ENCODE results near the gene KLHL26. TPM values are rescaled to one million over a fixed set of nuclear protein-coding genes. Genes with fewer than 3 reads are reported as not detected.

KLHL26 gene
- total RNA-seq, 1 donor from 2014 or later: 6.6 TPM

- ATAC-seq (peak; percentile 47), DNase-seq (ENCODE audit: missing footprints) (peak; percentile 81)
- intact Hi-C loops (cut with DNase I): no loop called here
Observed at GRCh38 chr19:18657590-18658365, 20.9 kb downstream of the KLHL26 start.

DNA sequence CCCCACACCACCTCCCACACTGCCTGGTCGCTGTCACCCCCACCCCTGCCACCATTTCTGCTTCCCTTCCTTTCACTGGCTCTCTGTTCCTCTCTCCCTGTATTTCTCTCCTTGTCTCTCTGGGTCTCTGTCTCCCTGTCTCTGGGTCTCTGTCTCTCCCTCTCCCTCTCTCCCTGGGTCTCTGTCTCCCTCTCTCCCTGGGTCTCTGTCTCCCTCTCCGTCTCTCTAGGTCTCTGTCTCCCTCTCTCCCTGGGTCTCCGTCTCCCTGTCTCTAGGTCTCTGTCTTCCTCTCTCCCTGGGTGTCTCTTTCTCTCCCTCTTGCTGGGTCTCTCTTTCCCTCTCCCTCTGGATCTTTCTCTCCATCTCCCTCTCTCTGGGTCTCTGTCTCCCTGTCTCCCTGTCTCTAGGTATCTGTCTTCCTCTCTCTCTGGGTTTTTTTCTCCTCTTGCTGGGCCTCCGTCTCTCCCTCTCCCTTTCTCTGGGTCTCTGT lies 21.6 kb downstream of the KLHL26 start:
- no peak for DNase-seq (ENCODE audit: missing footprints)
- intact Hi-C loops (cut with DNase I): no loop called here
- ATAC-seq: no peak

DNA sequence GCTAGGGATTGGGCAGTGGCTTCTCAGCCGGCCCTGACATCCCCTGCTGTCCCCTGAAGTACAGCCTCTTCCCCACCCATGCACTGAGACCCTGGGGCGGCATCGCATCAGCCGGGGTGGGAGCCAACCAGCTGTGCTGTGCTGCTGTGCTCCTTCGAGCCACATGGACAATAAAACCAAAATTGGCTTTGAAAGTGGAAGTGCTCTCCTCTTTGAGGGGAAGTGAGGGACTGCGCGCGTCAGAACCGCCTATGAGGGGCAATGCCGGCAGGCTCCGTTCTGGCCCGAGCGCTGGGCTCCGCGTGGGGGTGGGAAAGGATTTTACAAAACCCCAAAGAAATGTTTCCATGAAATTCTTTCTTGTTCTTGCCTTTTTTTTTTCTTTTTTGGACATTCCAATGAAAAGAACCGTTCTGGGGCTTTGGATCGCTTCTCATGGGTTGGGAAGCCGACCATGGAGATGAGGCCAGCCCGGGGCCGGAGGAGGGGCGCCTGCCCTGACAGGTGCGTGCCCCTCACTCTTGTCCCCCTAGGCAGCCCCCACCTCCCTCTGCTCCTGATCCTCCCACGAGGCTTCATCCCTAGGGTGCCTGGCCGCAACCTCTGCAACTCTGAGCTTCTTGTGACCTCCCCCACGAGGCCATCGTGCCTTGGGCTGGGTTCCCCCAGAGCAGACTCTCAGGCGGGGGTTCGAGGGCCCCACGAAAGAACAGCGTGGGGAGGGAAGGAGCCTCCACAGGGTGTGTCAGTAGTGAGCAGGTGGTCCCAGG lies 22.6 kb downstream of the KLHL26 start:
- peak; percentile 57 for ATAC-seq
- DNase-seq (ENCODE audit: missing footprints): peak; percentile 82
- intact Hi-C loops (cut with DNase I): loop anchor here (2.0 kb wide), 1 partner anchor 59 kb away; no protein-coding TSS in a partner anchor

DNA sequence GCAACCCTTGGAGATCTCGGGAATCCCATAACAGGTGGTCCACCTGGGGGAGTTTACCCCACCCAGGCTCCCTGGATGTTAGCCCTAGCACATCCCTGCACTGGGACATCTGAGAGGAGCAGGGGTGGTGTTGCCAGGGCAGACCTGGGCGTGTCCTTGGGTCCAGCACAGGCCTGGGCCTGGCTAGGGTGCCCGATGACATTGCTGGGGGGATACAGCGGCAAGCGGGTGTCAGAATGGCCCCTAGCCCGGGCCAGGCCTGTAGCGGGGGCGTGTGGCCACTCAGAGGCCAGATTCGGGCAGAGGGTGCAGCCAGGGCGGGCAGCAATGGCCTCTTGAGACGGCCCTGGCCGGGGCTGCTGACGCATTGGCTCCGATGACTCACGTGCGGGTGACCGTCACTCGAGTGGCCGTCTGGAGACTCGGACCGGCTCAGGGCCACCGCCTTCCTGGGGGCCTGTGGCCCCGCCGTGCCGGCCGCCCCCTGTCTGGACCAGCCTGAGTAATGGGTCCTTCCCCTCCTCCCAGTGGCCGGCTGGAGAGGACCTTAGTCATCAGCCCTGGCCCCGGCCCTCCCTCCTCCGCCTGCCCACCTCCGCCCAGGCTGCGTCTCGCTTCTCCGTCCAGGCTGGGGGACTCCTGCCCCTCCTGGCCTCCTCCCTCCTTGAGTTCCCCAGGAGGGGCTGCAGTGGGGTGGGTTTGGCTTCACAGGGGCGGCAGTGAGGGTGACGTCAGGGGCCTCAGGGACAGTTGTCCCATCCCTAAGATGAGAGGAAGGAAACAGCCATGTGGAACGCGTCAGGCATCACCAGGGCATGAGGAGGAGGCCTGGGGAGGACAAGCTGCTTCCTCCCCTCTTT lies 23.5 kb downstream of the KLHL26 start:
- ATAC-seq (peak; percentile 76), DNase-seq (ENCODE audit: missing footprints) (peak; percentile 88)
- intact Hi-C loops (cut with DNase I): loop anchor here (2.0 kb wide), 1 partner anchor 59 kb away; no protein-coding TSS in a partner anchor

GRCh38 chr19:18660939-18661670 lies 24.3 kb downstream of the KLHL26 start:
- intact Hi-C loops (cut with DNase I): loop anchor here (2.0 kb wide), 1 partner anchor 60 kb away; no protein-coding TSS in a partner anchor
- no peak for ATAC-seq

GRCh38 chr19:18662972-18663732 lies 26.3 kb downstream of the KLHL26 start:
- no peak for ATAC-seq
- intact Hi-C loops (cut with DNase I): no loop called here

More at GRCh38 chr19:18660939-18661670, 24.3 kb downstream of the KLHL26 start:
- no peak for DNase-seq (ENCODE audit: missing footprints)

DNA sequence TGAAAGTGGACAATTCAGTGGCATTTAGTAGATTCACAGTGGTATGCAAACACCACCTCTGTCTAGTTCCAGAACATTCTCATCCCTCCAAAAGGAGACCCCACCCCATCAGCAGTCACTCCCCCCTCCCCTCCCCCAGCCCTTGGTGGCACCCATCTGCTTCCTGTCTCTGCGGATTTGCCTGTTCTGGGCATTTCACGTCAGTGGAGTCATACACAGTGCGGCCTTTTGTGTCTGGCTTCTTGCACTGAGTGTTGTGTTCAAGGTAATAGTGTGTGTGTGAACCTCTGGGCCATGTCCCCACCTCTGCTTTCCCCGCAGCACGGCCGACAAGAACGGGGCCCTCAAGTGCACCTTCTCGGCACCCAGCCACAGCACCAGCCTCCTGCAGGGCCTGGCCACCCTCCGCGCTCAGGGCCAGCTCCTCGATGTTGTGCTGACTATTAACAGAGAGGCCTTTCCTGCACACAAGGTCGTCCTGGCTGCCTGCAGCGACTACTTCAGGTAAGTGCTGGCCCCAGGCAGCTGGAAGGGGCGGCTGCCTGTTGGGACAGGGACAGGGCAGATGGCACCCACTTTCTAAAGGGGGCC lies 27.2 kb downstream of the KLHL26 start:
- peak; percentile 21 for DNase-seq (ENCODE audit: missing footprints)
- ATAC-seq: no peak
- intact Hi-C loops (cut with DNase I): no loop called here

More at GRCh38 chr19:18662972-18663732, 26.3 kb downstream of the KLHL26 start:
- DNase-seq (ENCODE audit: missing footprints): no peak

GRCh38 chr19:18665771-18666202 lies 29.0 kb downstream of the KLHL26 start:
- ATAC-seq: no peak
- intact Hi-C loops (cut with DNase I): no loop called here
- peak; percentile 46 for DNase-seq (ENCODE audit: missing footprints)

DNA sequence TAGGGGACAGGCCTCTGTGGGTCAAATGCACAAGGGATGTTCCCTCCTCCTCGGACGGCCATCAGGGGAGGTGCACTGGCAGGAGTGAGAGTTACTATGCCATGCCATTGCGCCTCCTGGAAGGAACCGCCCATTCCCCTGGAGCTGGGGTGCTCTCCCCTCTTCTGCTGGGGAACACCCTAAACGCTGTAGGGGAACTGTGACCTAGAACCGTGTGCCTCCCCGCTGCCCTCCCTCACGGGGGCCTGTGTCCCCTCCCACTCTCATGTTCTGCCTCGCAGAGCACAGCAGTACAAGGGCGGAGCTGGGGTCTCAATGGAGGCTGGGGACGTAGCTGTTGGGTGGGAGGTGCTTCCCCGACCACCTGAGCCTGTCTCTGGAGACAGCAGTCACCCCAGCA lies 29.5 kb downstream of the KLHL26 start:
- intact Hi-C loops (cut with DNase I): no loop called here
- DNase-seq (ENCODE audit: missing footprints) (no peak), ATAC-seq (no peak)

GRCh38 chr19:18666784-18667183 lies 30.0 kb downstream of the KLHL26 start:
- DNase-seq (ENCODE audit: missing footprints): peak; percentile 26
- no peak for ATAC-seq
- intact Hi-C loops (cut with DNase I): no loop called here

- ATAC-seq (no peak), DNase-seq (ENCODE audit: missing footprints) (no peak)
- intact Hi-C loops (cut with DNase I): no loop called here
Observed at GRCh38 chr19:18667531-18668251, 30.9 kb downstream of the KLHL26 start.

DNA sequence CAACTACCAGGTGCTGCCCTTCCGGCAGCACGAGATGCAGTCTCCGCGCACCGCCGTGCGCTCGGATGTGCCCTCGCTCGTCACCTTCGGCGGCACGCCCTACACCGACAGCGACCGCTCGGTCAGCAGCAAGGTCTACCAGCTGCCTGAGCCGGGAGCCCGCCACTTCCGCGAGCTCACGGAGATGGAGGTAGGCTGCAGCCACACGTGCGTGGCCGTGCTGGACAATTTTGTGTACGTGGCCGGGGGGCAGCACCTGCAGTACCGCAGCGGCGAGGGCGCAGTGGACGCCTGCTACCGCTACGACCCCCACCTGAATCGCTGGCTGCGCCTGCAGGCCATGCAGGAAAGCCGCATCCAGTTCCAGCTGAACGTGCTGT lies 31.4 kb downstream of the KLHL26 start:
- ATAC-seq (no peak), DNase-seq (ENCODE audit: missing footprints) (peak; percentile 69)
- intact Hi-C loops (cut with DNase I): no loop called here

DNA sequence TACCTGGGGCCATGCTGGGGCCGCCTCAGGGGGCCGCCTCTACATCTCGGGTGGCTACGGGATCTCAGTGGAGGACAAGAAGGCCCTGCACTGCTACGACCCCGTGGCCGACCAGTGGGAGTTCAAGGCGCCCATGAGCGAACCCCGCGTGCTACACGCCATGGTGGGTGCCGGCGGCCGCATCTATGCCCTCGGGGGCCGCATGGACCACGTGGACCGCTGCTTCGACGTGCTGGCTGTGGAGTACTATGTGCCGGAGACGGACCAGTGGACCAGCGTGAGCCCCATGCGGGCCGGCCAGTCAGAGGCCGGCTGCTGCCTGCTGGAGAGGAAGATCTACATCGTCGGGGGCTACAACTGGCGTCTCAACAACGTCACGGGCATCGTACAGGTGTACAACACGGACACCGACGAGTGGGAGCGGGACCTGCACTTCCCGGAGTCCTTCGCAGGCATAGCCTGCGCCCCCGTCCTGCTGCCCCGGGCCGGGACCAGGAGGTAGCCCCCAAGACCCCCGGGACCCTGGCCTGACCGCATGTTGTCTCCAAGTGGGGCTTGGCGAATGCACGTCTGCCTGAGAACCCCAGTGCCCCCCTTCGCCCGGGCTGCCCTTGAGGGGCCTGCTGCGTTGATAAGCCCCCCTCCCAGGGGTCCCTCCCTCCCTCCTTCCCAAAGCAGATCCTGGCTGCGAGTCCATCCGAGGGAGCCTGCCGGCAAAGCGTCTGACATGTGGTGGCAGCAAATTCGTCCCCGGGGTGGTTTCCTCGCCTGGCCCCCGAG lies 32.1 kb downstream of the KLHL26 start:
- intact Hi-C loops (cut with DNase I): no loop called here
- ATAC-seq: no peak
- DNase-seq (ENCODE audit: missing footprints): peak; percentile 69

DNA sequence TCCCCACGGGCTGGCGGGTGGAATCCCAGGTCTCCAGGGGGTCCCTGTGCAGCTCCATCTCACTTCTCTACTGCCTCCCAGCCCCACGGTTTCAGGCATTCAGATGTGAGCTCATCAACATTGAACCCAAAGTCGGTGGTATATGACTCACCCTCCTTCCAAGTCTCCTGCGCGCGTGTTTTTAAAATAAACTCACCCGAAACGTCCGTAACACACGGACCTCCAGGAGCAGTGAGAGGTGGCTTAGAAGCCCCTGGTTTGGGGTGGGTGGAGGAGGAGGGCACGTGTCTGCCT lies 32.6 kb downstream of the KLHL26 start:
- no peak for DNase-seq (ENCODE audit: missing footprints)
- ATAC-seq: no peak
- intact Hi-C loops (cut with DNase I): no loop called here

DNA sequence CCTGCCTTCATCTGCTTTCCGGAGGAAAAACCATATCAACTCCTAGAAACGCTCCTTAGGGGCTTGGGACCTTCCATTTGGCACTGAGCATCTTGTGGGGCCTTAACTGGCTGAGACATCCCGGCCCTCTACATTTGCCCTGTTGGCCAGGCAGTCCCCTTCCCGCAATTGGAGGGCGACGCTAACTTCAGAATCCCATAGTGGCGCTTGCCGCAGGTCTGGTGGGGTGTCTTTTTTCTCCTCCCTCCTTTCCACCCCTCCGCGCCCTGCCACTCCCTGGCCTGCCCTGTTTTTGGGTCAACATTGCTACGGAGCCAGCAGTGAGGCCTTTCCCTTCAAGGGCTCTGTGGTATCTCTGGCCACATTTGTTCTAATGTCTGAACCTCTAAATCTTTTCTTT lies 33.1 kb downstream of the KLHL26 start:
- intact Hi-C loops (cut with DNase I): loop anchor here (5.0 to 10.0 kb wide), 2 partner anchors 78 to 215 kb away; no protein-coding TSS in a partner anchor
- ATAC-seq (no peak), DNase-seq (ENCODE audit: missing footprints) (no peak)

DNA sequence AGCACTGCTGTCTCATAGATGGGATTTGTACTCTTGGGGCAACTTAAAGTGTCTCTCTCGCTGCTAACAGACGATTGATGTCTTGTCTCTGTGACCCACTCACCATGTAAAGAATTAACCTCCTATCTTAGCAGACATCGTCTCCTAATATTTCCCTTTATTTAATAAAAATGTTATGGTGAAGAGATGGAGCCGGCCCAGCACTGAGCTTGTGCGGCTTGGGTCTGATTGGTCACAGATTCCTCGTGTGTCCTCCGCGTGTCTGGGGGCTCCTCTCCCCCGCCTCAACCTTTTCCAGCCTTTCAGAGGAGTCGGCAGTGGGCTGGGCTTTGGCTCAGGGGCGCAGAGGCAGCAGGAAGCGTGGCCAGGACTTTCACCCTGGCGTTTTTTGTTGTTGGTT lies 33.5 kb downstream of the KLHL26 start:
- ATAC-seq (no peak), DNase-seq (ENCODE audit: missing footprints) (no peak)
- intact Hi-C loops (cut with DNase I): loop anchor here (5.0 to 10.0 kb wide), 2 partner anchors 78 to 216 kb away; no protein-coding TSS in a partner anchor

Measured in Right ventricle myocardium inferior (tissue), 1 donor.